Cardiac muscle cell (in vitro differentiated cells and primary cell): ENCODE measurements around the gene RHBDD1. TPM values are rescaled to one million over a fixed set of nuclear protein-coding genes. Genes with fewer than 3 reads are reported as not detected.
A peak's percentile ranks its signal among the peaks of the same experiment; 100 is the strongest.

Experiments used
- DNase-seq, 2 donors: peaks; one replicate each; pipeline versions ENCODE4 v3.0.0 to v3.0.0-alpha.2; 2010 to 2017; ENCODE audit warnings: low read depth in 1 of 2, low spot score in 1 of 2
- H3K27ac ChIP-seq: fragments of 200-600 bp; sonication (generic); 2 replicates; pipeline ENCODE4 v1.5.1; 2016
- H3K27me3 ChIP-seq: fragments of 200-600 bp; sonication (generic); 2 replicates; pipeline ENCODE4 v1.6.0; 2016; ENCODE audit warnings: control low read depth
- H3K36me3 ChIP-seq: fragments of 200-600 bp; sonication (generic); 2 replicates; pipeline ENCODE4 v1.5.1; 2016; ENCODE audit warnings: control low read depth
- H3K4me1 ChIP-seq: fragments of 200-600 bp; sonication (generic); 2 replicates; pipeline ENCODE4 v1.8.1; 2017; ENCODE audit warnings: low read depth, mild to moderate bottlenecking, mixed run types
- H3K4me3 ChIP-seq: fragments of 200-600 bp; sonication (generic); 2 replicates; pipeline ENCODE4 v1.5.1; 2016; ENCODE audit warnings: mild to moderate bottlenecking
- H3K9me3 ChIP-seq: fragments of 200-600 bp; sonication (generic); 2 replicates; pipeline ENCODE4 v1.5.1; 2017; ENCODE audit warnings: low read depth, mild to moderate bottlenecking, control low read depth
- polyA plus RNA-seq: library from polyadenylated mRNA; unstranded; fragments of >200 nt; fragmentation: Nextera tagmentation; extraction: Ambion mirVana; gene quantifications from 2 replicates; pipeline ENCODE4 v1.2.1, GENCODE V29; 2016
- total RNA-seq: library from RNA; depleted of rRNA; stranded (reverse); fragments of >200 nt; gene quantifications from 2 replicates; pipeline ENCODE4 v1.2.3, GENCODE V29; 2016
- TF ChIP-seq, protein P1 (sequence below): IDR thresholded peaks from 2 replicates; pipeline ENCODE4 v1.5.1; 2012; ENCODE audit warnings: low read depth, mild to moderate bottlenecking, low read length

RHBDD1 gene
- total and polyA plus RNA-seq, 2 experiments from 2014 or later: 6.3 to 12.9 TPM

- Histone ChIP-seq H3K27ac (no peak overlapping the region), H3K4me3 (no peak overlapping the region), H3K9me3 (no peaks in the 10 kb centered on the region), H3K27me3 (no peaks in the 10 kb centered on the region), H3K36me3 (peaks cover 2% of the 10 kb centered on the region), H3K4me1 (no peaks in the 10 kb centered on the region)
- TF ChIP-seq, protein P1, sequence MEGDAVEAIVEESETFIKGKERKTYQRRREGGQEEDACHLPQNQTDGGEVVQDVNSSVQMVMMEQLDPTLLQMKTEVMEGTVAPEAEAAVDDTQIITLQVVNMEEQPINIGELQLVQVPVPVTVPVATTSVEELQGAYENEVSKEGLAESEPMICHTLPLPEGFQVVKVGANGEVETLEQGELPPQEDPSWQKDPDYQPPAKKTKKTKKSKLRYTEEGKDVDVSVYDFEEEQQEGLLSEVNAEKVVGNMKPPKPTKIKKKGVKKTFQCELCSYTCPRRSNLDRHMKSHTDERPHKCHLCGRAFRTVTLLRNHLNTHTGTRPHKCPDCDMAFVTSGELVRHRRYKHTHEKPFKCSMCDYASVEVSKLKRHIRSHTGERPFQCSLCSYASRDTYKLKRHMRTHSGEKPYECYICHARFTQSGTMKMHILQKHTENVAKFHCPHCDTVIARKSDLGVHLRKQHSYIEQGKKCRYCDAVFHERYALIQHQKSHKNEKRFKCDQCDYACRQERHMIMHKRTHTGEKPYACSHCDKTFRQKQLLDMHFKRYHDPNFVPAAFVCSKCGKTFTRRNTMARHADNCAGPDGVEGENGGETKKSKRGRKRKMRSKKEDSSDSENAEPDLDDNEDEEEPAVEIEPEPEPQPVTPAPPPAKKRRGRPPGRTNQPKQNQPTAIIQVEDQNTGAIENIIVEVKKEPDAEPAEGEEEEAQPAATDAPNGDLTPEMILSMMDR: no peak
- DNase-seq: no peak
These were observed 74.0 kb downstream of the RHBDD1 start for GRCh38 chr2:226909836-226910235.

DNA sequence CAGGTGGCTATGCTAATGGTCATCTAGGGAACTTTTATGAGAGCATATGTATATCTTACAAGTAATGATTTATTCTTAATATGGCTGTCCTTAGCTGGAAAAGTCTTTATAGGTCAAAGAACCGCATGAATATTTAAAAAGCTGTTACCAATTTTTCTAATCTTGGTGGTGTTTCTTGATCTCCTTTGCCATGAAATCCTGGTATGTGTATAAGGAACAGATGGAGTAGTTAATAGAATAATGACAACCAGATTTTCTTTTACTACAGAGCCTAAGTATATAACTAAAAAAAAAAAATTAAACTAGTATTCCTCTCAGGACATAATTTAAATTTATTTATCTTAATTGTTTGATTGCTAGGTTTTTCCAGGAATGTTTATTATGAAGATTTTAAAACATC lies 74.5 kb downstream of the RHBDD1 start:
- Histone ChIP-seq H3K36me3 (peaks cover 2% of the 10 kb centered on the region), H3K4me3 (no peak overlapping the region), H3K9me3 (no peaks in the 10 kb centered on the region), H3K4me1 (no peaks in the 10 kb centered on the region), H3K27me3 (no peaks in the 10 kb centered on the region), H3K27ac (no peak overlapping the region)
- TF ChIP-seq, protein P1: no peak
- no peak for DNase-seq

- DNase-seq: peak in 1 of 2 donors; percentile 55
- Histone ChIP-seq H3K27ac (no peak overlapping the region), H3K4me3 (no peak overlapping the region), H3K27me3 (no peaks in the 10 kb centered on the region), H3K4me1 (no peaks in the 10 kb centered on the region), H3K9me3 (no peaks in the 10 kb centered on the region), H3K36me3 (no peaks in the 10 kb centered on the region)
- TF ChIP-seq, protein P1: no peak
These were observed 76.1 kb downstream of the RHBDD1 start for GRCh38 chr2:226911932-226912331.

DNA sequence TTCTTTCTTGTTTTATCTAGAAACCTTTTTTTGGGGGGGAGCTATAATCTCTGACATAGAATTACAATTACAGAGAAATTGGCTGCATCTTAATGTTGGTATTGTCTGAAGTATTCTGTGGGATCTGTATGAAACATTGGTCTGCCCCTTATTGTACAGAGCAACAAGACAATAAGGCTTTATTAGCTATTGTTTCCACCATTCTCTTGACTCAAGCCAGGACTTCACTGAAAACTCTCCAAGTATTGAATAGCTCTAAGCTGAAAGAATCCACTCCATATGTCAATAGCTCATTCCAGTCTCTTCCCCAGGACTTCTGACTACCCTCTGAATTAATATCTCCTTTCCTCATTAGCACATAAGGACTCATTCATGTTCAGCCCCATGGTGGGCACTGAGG lies 77.8 kb downstream of the RHBDD1 start:
- TF ChIP-seq, protein P1: no peak
- H3K4me3 ChIP-seq: no peak overlapping the region
- no peaks in the 10 kb centered on the region for H3K9me3 ChIP-seq

GRCh38 chr2:226915846-226916360 lies 80.0 kb downstream of the RHBDD1 start:
- Histone ChIP-seq H3K4me3 (no peak overlapping the region), H3K27ac (no peak overlapping the region), H3K36me3 (no peaks in the 10 kb centered on the region), H3K4me1 (no peaks in the 10 kb centered on the region), H3K27me3 (no peaks in the 10 kb centered on the region), H3K9me3 (no peaks in the 10 kb centered on the region)
- peak in 1 of 2 donors; percentile 58 for DNase-seq
- TF ChIP-seq, protein P1: no peak

More for the DNA sequence above, 77.8 kb downstream of the RHBDD1 start:
- DNase-seq: no peak
- Histone ChIP-seq H3K4me1 (no peaks in the 10 kb centered on the region), H3K27ac (no peak overlapping the region), H3K27me3 (no peaks in the 10 kb centered on the region), H3K36me3 (no peaks in the 10 kb centered on the region)

DNA sequence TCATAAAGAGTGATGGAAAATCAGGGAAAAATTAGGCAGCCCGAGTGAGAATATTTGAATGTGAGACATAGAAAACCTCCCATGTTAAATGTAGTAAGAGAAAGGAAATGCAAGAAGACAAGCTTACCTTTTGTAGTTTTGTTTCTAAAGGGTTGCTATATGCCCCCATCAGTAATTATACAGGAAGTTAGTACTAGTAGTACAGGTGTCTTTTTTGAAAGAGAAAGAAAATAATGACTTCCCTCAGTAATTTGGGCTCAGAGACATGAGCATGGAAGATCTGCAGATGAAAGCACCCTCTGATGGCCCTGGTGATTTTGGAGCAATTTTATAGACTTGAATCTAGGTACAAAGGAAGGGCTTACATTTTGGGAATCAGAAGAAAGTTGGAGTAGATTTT lies 80.8 kb downstream of the RHBDD1 start:
- Histone ChIP-seq H3K4me3 (no peak overlapping the region), H3K9me3 (no peaks in the 10 kb centered on the region), H3K36me3 (no peaks in the 10 kb centered on the region), H3K4me1 (no peaks in the 10 kb centered on the region), H3K27ac (no peak overlapping the region), H3K27me3 (no peaks in the 10 kb centered on the region)
- no peak for DNase-seq
- TF ChIP-seq, protein P1: no peak
